Keratinocyte (primary cell): ENCODE measurements around the gene SLC16A1.

Experiments used
- EZH2 ChIP-seq: IDR thresholded peaks from one replicate; pipeline ENCODE4 v1.6.1; 2012; ENCODE audit warnings: inconsistent platforms, mild to moderate bottlenecking, low read length, moderate library complexity
- TF ChIP-seq, protein P1 (sequence below), 3 experiments: IDR thresholded peaks in 1 of 3; conservative IDR thresholded peaks in 1 of 3; optimal IDR thresholded peaks in 1 of 3; 2 replicates in 2 of 3; 3 replicates in 1 of 3; pipeline versions ENCODE3 to v1.5.1; 2011; ENCODE audit warnings: low read length in 3 of 3, mild to moderate bottlenecking in 3 of 3, moderate library complexity in 2 of 3, control low read depth in 1 of 3, inconsistent platforms in 1 of 3; ENCODE audit not compliant: insufficient read depth in 2 of 3; ENCODE audit errors: extremely low read depth in 1 of 3

DNA sequence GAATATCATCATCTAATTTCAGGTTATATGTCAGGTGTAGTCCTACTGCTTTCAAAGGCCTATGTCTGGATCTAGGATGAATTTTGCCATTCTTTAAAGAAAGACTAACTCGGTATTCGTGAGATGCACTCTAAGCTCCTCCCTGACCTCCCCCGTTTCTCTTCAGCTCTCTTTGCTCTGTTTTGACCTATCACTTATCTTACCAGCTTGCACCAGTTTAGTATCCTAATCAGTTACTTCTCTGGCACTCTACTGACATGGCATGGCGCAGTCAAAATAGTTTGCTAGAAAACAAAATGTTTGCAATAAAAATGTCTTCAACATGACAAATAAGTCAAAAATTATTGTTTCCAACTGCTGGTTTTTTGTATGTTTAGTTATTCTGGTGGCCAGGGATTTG is 8.4 kb upstream of the SLC16A1 start:
- TF ChIP-seq, protein P1, sequence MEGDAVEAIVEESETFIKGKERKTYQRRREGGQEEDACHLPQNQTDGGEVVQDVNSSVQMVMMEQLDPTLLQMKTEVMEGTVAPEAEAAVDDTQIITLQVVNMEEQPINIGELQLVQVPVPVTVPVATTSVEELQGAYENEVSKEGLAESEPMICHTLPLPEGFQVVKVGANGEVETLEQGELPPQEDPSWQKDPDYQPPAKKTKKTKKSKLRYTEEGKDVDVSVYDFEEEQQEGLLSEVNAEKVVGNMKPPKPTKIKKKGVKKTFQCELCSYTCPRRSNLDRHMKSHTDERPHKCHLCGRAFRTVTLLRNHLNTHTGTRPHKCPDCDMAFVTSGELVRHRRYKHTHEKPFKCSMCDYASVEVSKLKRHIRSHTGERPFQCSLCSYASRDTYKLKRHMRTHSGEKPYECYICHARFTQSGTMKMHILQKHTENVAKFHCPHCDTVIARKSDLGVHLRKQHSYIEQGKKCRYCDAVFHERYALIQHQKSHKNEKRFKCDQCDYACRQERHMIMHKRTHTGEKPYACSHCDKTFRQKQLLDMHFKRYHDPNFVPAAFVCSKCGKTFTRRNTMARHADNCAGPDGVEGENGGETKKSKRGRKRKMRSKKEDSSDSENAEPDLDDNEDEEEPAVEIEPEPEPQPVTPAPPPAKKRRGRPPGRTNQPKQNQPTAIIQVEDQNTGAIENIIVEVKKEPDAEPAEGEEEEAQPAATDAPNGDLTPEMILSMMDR (optimal IDR thresholded peaks at IDR 0.05 in 1 of 3, IDR thresholded peaks at IDR 0.05 in 1 of 3, conservative IDR thresholded peaks at IDR 0.05 in 1 of 3; ENCODE audit: extremely low read depth in 1 of 3, insufficient read depth in 2 of 3, low read length in 3 of 3), result no peak
- no peak for TF ChIP-seq EZH2
